Head of caudate nucleus (tissue), 42 donors: ENCODE data around the gene ADH7.
"Not testable (repeated sequence)": the region's sequence is repeated elsewhere in the genome, so short reads cannot be mapped to it uniquely, and the experiment has no call there.

ENCODE experiments used
- DNase-seq, 42 donors: peaks; one replicate each; pipeline versions ENCODE4 v3.0.0 to v3.0.0-alpha.2; 2020 to 2021; ENCODE audit warnings: mixed read lengths in 7 of 42
- intact Hi-C: fragments of 100-400 bp; cut with DNase I; formaldehyde crosslinking; loops from one replicate; pipeline ENCODE4 v1.15.0; 2022

Gene ADH7

GRCh38 chr4:99389606-99390005, 45.5 kb downstream of the ADH7 start:
- intact Hi-C loops: no loop called here
- no peak for DNase-seq

- intact Hi-C loops: no loop called here
- DNase-seq: no peak
These were observed 51.2 kb downstream of the ADH7 start for GRCh38 chr4:99383833-99384392.

GRCh38 chr4:99383399-99383798, 51.7 kb downstream of the ADH7 start:
- intact Hi-C loops: no loop called here
- no peak for DNase-seq

GRCh38 chr4:99382745-99383360, 52.3 kb downstream of the ADH7 start:
- DNase-seq: no peak
- intact Hi-C loops: no loop called here

GRCh38 chr4:99381588-99382175, 53.5 kb downstream of the ADH7 start:
- DNase-seq: no peak
- intact Hi-C loops: no loop called here

- intact Hi-C loops: no loop called here
- no peak for DNase-seq
These were observed 55.6 kb downstream of the ADH7 start for GRCh38 chr4:99379571-99379970.

- intact Hi-C loops: no loop called here
- DNase-seq: no peak
These were observed 56.3 kb downstream of the ADH7 start for GRCh38 chr4:99378876-99379275.

- intact Hi-C loops, DNase-seq: not testable (repeated sequence)
These were observed 57.8 kb downstream of the ADH7 start for GRCh38 chr4:99377341-99377740.

- intact Hi-C loops, DNase-seq: not testable (repeated sequence)
These were observed 62.7 kb downstream of the ADH7 start for GRCh38 chr4:99372464-99372863.

GRCh38 chr4:99367817-99368216, 67.3 kb downstream of the ADH7 start:
- DNase-seq, intact Hi-C loops: not testable (repeated sequence)

GRCh38 chr4:99366491-99366890, 68.7 kb downstream of the ADH7 start:
- no peak for DNase-seq
- intact Hi-C loops: no loop called here

- DNase-seq: no peak
These were observed 72.4 kb downstream of the ADH7 start for GRCh38 chr4:99362768-99363167.

More at GRCh38 chr4:99362768-99363167, 72.4 kb downstream of the ADH7 start:
- intact Hi-C loops: no loop called here
